Measurements from ENCODE around the gene ZDHHC11B.

- TF ChIP-seq, protein P1, sequence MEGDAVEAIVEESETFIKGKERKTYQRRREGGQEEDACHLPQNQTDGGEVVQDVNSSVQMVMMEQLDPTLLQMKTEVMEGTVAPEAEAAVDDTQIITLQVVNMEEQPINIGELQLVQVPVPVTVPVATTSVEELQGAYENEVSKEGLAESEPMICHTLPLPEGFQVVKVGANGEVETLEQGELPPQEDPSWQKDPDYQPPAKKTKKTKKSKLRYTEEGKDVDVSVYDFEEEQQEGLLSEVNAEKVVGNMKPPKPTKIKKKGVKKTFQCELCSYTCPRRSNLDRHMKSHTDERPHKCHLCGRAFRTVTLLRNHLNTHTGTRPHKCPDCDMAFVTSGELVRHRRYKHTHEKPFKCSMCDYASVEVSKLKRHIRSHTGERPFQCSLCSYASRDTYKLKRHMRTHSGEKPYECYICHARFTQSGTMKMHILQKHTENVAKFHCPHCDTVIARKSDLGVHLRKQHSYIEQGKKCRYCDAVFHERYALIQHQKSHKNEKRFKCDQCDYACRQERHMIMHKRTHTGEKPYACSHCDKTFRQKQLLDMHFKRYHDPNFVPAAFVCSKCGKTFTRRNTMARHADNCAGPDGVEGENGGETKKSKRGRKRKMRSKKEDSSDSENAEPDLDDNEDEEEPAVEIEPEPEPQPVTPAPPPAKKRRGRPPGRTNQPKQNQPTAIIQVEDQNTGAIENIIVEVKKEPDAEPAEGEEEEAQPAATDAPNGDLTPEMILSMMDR (IDR thresholded peaks at IDR 0.05 in 4 of 5, conservative IDR thresholded peaks at IDR 0.05 in 1 of 5) = no peak
- TF ChIP-seq POLR2A (IDR thresholded peaks at IDR 0.05) = no peak
Measured at GRCh38 chr5:761854-762710, 22.4 kb downstream of the ZDHHC11B start.

Measured in gastrocnemius medialis (tissue), 4 donors.